HG02678 (cell line): ENCODE data around the gene TMEM95.

Source experiments
- ATAC-seq: cut with Tn5 transposase; IDR thresholded peaks from one replicate; pipeline ENCODE4 v1.9.1; 2021; ENCODE audit warnings: mild to moderate bottlenecking, moderate library complexity; ENCODE audit not compliant: unreplicated experiment

Gene TMEM95

DNA sequence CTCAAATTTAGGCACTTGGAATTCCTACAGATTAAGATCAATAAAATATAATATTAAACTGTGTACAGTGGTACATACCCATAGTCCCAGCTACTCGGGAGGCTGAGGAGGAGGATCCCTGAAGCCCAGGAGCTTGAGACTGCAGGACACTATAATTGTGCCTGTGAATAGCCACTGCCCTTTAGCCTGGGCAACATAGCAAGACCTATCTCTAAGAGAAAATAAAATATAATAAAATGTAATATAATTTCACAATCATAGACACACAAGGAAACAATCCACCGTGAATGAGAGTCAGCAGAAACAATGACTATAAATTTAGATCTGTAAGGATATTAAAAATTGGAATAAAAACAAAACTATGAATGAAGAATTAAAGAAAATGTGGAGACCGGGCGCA is 15.9 kb downstream of the TMEM95 start:
- ATAC-seq, result no peak

- ATAC-seq, result no peak
Measured at GRCh38 chr17:7374353-7374752, 19.4 kb downstream of the TMEM95 start.

DNA sequence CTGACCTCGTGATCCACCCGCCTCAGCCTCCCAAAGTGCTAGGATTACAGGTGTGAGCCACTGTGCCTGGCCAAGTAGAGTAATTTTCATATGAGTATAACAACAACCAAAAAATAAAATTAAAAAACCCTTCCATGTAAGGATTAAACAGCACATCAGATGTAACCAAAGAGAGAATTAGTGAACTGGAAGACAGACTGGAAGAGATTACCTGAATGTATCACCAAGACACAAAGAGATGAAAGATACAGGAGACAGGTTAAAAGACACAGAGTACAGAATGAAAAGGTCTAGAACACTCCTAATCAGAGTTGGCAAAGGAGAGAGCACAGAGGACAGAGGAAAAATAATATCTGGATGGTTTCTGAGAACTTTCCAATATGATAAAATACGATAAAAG is 24.2 kb downstream of the TMEM95 start:
- no peak for ATAC-seq

- no peak for ATAC-seq
Measured at GRCh38 chr17:7380321-7380720, 25.4 kb downstream of the TMEM95 start.

- no peak for ATAC-seq
Measured at GRCh38 chr17:7380855-7381683, 26.1 kb downstream of the TMEM95 start, which contains the start of gene TNK1. Gene TNK1, plus strand, starts transcription at chr17:7381089. Its CDS starts 1,838 bp downstream, at chr17:7382927.

- ATAC-seq, result no peak
Measured at GRCh38 chr17:7382901-7383300, 27.9 kb downstream of the TMEM95 start.

DNA sequence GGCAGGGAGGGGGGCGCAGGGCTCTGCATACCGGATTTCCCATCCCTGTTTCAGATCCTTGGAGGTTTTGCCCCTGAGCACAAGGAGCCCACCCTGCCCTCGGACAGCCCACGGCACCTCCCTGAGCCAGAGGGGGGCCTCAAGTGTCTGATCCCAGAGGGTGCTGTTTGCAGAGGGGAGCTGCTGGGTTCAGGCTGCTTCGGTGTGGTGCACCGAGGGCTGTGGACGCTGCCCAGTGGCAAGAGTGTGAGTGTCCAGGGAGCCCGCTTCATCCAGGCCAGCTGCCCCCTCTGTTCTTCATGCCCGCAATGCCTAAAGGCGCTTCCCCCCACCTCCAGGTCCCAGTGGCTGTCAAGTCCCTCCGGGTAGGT is 28.4 kb downstream of the TMEM95 start:
- ATAC-seq, result no peak

GRCh38 chr17:7383742-7384488 is 29.0 kb downstream of the TMEM95 start:
- peak; percentile 73 for ATAC-seq

DNA sequence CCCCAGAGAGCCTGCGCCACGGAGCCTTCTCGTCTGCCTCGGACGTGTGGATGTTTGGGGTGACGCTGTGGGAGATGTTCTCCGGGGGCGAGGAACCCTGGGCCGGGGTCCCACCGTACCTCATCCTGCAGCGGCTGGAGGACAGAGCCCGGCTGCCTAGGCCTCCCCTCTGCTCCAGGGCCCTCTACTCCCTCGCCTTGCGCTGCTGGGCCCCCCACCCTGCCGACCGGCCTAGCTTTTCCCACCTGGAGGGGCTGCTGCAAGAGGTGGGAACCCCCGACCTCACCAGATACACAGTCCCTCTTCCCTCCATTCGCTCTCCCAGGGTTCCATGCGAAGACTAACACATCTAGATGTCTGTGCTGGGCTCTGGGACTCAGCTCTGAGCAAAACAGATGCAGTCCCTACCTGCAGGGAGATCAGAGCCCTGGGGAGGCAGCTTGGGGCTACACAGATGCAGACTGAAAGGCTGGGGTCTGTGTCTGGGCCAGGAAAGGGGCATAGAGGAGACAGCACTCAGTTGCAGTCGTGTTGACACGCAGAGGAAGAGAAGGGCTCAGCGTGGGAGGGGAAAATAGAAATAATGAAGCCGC is 29.6 kb downstream of the TMEM95 start:
- no peak for ATAC-seq

- no peak for ATAC-seq
Measured at GRCh38 chr17:7388856-7389255, 33.9 kb downstream of the TMEM95 start.

GRCh38 chr17:7389924-7390910 is 35.3 kb downstream of the TMEM95 start:
- ATAC-seq, result no peak

- no peak for ATAC-seq
Measured at GRCh38 chr17:7391307-7391706, 36.4 kb downstream of the TMEM95 start.

GRCh38 chr17:7392696-7393612 is 38.0 kb downstream of the TMEM95 start:
- no peak for ATAC-seq

DNA sequence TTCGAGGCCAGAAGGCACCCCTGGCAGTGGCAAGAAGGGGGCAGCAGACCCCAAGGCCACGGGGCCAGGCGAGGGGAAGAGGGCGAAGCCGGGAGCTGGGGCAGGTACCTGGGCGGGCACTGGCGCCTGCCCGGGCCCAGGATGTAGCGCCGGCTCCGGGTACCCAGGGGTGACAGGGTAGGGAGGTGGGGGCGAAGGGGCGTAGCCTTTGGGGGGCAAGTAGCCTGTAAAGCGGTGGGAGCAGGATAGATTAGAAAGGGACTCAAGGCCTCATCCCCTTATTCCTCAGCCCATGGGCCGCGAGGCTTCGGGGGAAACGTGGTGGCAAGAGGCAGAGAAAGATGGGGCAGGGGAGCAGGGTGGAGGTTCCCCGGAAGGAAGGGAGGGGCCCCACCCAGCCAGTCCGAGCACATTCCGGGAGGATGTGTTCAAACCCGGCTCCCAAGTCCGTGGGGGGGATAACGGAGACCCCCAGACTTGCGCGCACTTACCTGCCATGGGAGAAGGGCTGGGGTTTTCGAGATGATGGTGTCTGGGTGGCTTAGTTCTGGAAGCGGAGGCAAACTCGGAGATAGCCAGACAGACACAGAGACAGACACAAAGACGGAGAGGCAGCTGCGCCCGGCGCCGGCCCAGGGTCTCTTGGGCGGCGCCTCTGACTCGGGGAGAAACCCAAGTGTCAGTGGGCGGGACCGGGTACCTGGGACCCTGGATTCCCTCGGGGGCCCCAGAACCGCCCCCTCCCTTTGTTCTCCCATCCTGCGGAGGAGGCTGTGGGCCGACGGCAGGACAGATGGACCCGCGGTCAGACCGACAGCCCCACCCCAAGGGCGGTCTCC is 38.9 kb downstream of the TMEM95 start:
- peak; percentile 47 for ATAC-seq

GRCh38 chr17:7394452-7395191 is 39.7 kb downstream of the TMEM95 start, which contains the start of gene PLSCR3:
Gene PLSCR3, minus strand, starts transcription at chr17:7394525. Its CDS starts 415 bp downstream, at chr17:7394110.
- peak; percentile 84 for ATAC-seq

DNA sequence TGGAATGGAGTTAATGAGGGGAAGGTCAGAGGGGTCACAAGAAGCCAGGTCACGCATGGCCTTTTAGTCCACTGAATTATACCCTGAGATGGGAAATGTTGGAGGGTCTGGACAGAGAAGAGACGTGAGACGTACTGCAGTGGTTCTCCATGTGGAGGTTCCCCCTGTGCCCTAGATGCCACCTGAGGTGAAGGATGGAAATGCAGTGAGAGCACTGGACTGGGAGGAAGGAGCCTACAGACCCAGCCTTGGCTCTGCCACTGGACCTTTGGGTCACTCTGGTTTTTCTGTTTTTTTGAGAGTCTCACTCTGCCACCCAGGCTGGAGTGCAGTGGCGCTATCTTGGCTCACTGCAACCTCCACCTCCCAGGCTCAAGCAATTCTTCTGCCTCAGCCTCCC is 41.2 kb downstream of the TMEM95 start:
- ATAC-seq, result no peak

- ATAC-seq, result no peak
Measured at GRCh38 chr17:7398612-7399011, 43.7 kb downstream of the TMEM95 start.
